Measurements from ENCODE around the gene SLC26A1. TPM values are rescaled to one million over a fixed set of nuclear protein-coding genes. Genes with fewer than 3 reads are reported as not detected.
"Not testable (repeated sequence)": the region's sequence is repeated elsewhere in the genome, so short reads cannot be mapped to it uniquely, and the experiment has no call there.

The SLC26A1 gene
- polyA plus RNA-seq, 6 donors from 2014 or later = 0.22 to 4.3 (median 0.77) TPM; not detected in 1

DNA sequence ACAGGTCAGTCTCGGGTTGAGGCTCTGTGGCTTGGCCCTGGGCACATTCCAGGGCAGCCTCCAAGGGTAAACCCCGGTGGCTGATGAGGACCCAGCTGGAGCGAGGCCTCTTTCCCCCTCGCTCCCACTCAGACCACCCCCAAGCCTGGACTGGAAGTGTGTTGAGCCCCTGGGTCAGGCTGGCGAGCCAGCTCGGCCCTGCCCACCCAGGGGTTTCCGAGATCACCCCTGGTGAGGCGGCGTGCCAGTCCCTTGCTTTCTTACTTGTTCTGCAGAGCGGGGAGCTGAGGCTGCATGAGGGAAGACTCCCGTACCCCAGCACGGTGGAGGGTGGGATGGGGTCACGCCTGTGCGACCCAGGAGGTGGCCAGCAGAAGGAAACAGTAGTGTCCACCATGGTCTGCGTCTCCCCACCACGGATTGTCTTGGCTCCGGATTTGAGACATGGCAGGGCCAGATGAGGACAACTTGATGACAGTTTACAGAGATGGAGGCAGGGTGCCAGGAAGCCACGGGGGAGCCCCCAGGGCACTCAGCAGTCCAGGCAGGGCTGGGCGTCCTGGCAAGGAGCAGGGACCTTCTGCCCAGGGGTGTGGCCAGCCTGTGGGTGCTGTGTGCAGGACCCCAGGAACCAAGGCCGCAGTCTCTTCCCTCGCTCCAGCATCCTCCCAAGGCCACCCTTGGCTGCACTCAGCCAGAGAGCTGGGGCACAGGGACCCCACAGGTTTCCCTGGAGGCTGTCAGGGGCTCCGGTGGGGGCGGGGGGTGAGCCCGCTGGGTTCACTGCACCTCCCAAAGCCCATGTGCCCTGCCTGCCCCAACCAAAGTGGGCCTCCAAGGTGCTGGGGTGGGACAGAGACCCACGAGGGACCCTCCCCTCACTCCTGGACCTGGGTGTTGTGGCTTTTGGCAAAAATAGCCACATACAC is 11.6 kb upstream of the SLC26A1 start:
- no peak overlapping the region for H3K27ac Mint-ChIP-seq
- peaks cover 3 to 7% of the 10 kb centered on the region in 2 donors for H3K36me3 Mint-ChIP-seq
- DNase-seq = no peak

DNA sequence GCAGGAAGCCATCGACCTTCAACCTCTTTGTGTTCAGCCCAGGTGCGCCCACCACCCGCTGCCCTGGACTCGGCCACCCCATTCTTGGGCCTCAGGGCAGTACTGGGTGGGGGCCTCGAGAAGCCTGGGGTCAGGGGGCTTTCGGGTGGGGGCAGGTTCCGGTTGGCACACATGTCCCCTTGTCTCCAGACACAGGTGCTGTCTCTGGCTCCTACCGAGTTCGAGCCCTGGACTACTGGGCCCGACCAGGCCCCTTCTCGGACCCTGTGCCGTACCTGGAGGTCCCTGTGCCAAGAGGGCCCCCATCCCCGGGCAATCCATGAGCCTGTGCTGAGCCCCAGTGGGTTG is 10.8 kb upstream of the SLC26A1 start:
- Mint-ChIP-seq H3K4me3 (no peak overlapping the region), H3K4me1 (peaks cover 10 to 18% (median 11%) of the 10 kb centered on the region in 3 donors), H3K27ac (peak overlapping the region in 1 of 6 donors; percentile 29), H3K36me3 (peaks cover 3 to 7% of the 10 kb centered on the region in 2 donors), H3K9me3 (peaks cover 0 to 6% (median 0%) of the 10 kb centered on the region in 7 donors), H3K27me3 (peaks cover 30 to 78% (median 35%) of the 10 kb centered on the region in 3 donors)
- no peak for ATAC-seq (ENCODE audit: low read depth in 2 of 2)
- no peak for DNase-seq

More for the DNA sequence above, 11.6 kb upstream of the SLC26A1 start:
- peaks cover 0 to 5% (median 0%) of the 10 kb centered on the region in 7 donors for H3K9me3 Mint-ChIP-seq
- H3K4me3 Mint-ChIP-seq = peak overlapping the region in 1 of 8 donors; percentile 80
- ATAC-seq (ENCODE audit: low read depth in 2 of 2) = no peak
- H3K27me3 Mint-ChIP-seq = peaks cover 27 to 74% (median 30%) of the 10 kb centered on the region in 3 donors
- H3K4me1 Mint-ChIP-seq = peaks cover 9 to 16% (median 9%) of the 10 kb centered on the region in 3 donors

DNA sequence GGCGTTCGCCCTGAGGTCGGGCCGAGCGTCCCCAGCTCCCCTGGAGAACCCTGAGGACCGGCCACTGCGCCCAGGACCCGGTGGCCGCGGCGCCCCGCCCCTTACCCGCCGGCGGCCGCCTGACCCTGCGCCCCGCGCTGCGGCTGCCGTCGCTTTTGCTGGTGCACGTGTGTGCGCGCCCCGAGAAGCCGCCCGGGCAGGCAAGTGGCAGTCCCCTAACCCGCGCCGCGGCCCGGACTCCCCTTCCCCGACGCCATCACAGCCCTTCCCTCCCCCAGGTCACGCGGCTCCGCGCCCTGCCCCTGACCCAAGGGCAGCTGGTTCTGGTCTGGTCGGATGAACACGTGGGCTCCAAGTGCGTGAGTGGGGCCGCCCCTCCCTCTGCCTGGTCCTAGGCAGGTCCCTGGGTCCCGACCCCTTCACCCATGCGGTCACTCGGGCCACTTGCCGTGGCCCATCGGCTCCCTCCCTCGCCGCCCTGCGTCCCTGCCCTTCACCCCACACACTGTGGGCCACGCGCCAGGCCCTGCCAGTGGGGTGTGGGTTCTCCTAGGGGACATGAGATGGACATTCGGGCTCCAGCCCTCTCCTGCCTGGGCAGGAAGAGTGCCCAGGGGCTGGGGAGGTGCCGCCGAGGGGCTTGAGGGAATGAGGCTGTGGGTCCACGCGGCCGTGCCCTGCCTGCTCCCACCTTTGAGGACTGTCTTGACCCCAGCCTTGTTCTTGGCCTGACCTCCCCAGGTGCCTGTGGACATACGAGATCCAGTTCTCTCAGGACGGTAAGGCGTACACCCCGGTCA is 10.3 kb upstream of the SLC26A1 start:
- H3K4me3 Mint-ChIP-seq = peak overlapping the region in 2 of 8 donors; percentile 23 to 42
- peaks cover 3 to 7% of the 10 kb centered on the region in 2 donors for H3K36me3 Mint-ChIP-seq
- peaks cover 10 to 18% (median 11%) of the 10 kb centered on the region in 3 donors for H3K4me1 Mint-ChIP-seq
- peaks cover 0 to 6% (median 0%) of the 10 kb centered on the region in 7 donors for H3K9me3 Mint-ChIP-seq
- ATAC-seq (ENCODE audit: low read depth in 2 of 2) (peak in 1 of 2 donors; percentile 20), DNase-seq (no peak)
- H3K27me3 Mint-ChIP-seq = peaks cover 27 to 78% (median 35%) of the 10 kb centered on the region in 3 donors
- H3K27ac Mint-ChIP-seq = no peak overlapping the region

- Mint-ChIP-seq H3K27me3 (peaks cover 28 to 78% (median 35%) of the 10 kb centered on the region in 3 donors), H3K27ac (no peak overlapping the region), H3K36me3 (peaks cover 3 to 7% of the 10 kb centered on the region in 2 donors), H3K9me3 (peaks cover 0 to 6% (median 0%) of the 10 kb centered on the region in 7 donors), H3K4me3 (no peak overlapping the region), H3K4me1 (peaks cover 13 to 25% (median 18%) of the 10 kb centered on the region in 3 donors)
- peak in 1 of 2 donors; percentile 11 for ATAC-seq (ENCODE audit: low read depth in 2 of 2)
- no peak for DNase-seq
These were observed 9.5 kb upstream of the SLC26A1 start for GRCh38 chr4:1002631-1003251.

DNA sequence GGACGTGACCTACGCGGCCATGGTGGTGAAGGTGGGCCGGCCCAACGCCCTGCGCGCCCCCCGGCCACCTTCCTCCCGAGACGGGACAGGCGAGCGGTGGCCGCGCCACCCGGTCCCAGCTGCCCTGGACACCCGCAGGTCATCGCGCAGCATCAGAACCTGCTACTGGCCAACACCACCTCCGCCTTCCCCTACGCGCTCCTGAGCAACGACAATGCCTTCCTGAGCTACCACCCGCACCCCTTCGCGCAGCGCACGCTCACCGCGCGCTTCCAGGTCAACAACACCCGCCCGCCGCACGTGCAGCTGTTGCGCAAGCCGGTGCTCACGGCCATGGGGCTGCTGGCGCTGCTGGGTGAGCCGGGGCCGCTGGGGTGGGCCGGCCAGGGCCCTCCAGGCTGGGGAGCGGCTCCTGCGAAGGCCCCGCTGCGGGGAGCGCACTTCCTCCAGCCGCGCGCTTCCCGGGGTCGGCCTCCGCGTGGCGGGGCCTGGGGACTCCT is 9.0 kb upstream of the SLC26A1 start:
- Mint-ChIP-seq H3K36me3 (peaks cover 3 to 7% of the 10 kb centered on the region in 2 donors), H3K27me3 (peaks cover 24 to 74% (median 30%) of the 10 kb centered on the region in 3 donors), H3K4me1 (peaks cover 14 to 26% (median 18%) of the 10 kb centered on the region in 3 donors), H3K4me3 (peak overlapping the region in 1 of 8 donors; percentile 52), H3K9me3 (peaks cover 0 to 5% (median 0%) of the 10 kb centered on the region in 7 donors), H3K27ac (no peak overlapping the region)
- DNase-seq = no peak
- peak; percentile 23 to 44 for ATAC-seq (ENCODE audit: low read depth in 2 of 2)

DNA sequence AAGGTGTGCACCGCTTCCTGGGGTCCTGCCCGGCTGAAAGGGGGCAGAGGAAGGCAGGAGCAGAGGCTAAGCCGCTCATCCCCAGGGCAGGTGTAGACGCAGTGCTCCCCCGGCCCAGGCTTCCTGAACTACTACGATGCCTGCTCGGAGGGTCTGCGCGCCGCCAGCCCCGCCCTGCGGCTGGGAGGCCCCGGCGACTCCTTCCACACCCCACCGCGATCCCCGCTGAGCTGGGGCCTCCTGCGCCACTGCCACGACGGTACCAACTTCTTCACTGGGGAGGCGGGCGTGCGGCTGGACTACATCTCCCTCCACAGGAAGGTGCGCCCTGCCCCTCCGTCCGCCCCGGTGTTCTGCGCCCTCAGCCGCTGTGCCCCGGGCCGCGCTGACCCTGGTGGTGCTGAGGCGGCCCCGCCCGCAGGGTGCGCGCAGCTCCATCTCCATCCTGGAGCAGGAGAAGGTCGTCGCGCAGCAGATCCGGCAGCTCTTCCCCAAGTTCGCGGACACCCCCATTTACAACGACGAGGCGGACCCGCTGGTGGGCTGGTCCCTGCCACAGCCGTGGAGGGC is 8.4 kb upstream of the SLC26A1 start:
- peaks cover 19 to 74% (median 30%) of the 10 kb centered on the region in 3 donors for H3K27me3 Mint-ChIP-seq
- ATAC-seq (ENCODE audit: low read depth in 2 of 2) = no peak
- H3K27ac Mint-ChIP-seq = no peak overlapping the region
- H3K4me1 Mint-ChIP-seq = peaks cover 16 to 26% (median 18%) of the 10 kb centered on the region in 3 donors
- H3K4me3 Mint-ChIP-seq = peak overlapping the region in 3 of 8 donors; percentile 10 to 44 (median 32)
- no peak for DNase-seq
- peaks cover 0 to 1% of the 10 kb centered on the region in 2 donors for H3K36me3 Mint-ChIP-seq
- peaks cover 0 to 2% (median 0%) of the 10 kb centered on the region in 7 donors for H3K9me3 Mint-ChIP-seq

GRCh38 chr4:1000686-1001260 is 7.6 kb upstream of the SLC26A1 start:
- ATAC-seq (ENCODE audit: low read depth in 2 of 2) = no peak
- no peaks in the 10 kb centered on the region for H3K36me3 Mint-ChIP-seq
- H3K4me1 Mint-ChIP-seq = peaks cover 16 to 31% (median 18%) of the 10 kb centered on the region in 3 donors
- H3K27me3 Mint-ChIP-seq = peaks cover 14 to 74% (median 26%) of the 10 kb centered on the region in 3 donors
- H3K27ac Mint-ChIP-seq = no peak overlapping the region
- no peak for DNase-seq
- H3K4me3 Mint-ChIP-seq = peak overlapping the region in 1 of 8 donors; percentile 32
- H3K9me3 Mint-ChIP-seq = peaks cover 0 to 2% (median 0%) of the 10 kb centered on the region in 7 donors

GRCh38 chr4:999882-1000425 is 6.8 kb upstream of the SLC26A1 start:
- no peak for ATAC-seq (ENCODE audit: low read depth in 2 of 2)
- Mint-ChIP-seq H3K27ac (no peak overlapping the region), H3K36me3 (no peaks in the 10 kb centered on the region), H3K4me1 (peaks cover 16 to 31% (median 18%) of the 10 kb centered on the region in 3 donors), H3K27me3 (peaks cover 14 to 71% (median 26%) of the 10 kb centered on the region in 3 donors), H3K4me3 (no peak overlapping the region), H3K9me3 (peaks cover 0 to 2% (median 0%) of the 10 kb centered on the region in 7 donors)
- DNase-seq = no peak

DNA sequence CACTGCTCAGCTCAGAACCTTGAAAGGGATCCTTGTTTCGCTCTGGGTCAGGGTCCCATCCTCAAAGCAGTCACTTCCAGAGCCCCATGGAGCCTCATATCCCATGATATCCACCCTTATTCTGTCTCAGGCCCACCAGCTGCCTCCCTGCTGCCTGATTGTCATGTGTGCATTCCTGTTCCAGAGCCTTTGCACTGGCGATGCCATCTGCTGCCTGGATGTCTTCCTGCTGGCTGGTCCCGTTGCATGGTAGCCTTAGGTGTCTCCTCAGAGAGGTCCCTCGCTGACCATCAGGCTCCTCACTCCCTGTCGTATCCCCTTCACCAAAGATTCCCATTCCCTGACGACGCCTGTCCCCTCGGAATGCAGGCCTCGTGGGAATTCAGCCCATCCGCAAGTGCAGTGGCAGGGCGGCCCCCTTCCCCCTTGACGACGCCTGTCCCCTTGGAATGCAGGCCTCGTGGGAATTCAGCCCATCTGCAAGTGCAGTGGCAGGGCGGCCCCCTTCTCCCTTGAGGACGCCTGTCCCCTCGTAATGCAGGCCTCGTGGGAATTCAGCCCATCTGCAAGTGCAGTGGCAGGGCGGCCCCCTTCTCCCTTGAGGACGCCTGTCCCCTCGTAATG is 6.1 kb upstream of the SLC26A1 start:
- H3K27ac Mint-ChIP-seq; H3K9me3 Mint-ChIP-seq; H3K36me3 Mint-ChIP-seq; ATAC-seq (ENCODE audit: low read depth in 2 of 2); DNase-seq: not testable (repeated sequence)
- H3K4me3 Mint-ChIP-seq = peak overlapping the region in 5 of 8 donors; percentile 29 to 83 (median 66)
- H3K4me1 Mint-ChIP-seq = peaks cover 16 to 31% (median 18%) of the 10 kb centered on the region in 3 donors
- H3K27me3 Mint-ChIP-seq = peaks cover 14 to 65% (median 26%) of the 10 kb centered on the region in 3 donors

DNA sequence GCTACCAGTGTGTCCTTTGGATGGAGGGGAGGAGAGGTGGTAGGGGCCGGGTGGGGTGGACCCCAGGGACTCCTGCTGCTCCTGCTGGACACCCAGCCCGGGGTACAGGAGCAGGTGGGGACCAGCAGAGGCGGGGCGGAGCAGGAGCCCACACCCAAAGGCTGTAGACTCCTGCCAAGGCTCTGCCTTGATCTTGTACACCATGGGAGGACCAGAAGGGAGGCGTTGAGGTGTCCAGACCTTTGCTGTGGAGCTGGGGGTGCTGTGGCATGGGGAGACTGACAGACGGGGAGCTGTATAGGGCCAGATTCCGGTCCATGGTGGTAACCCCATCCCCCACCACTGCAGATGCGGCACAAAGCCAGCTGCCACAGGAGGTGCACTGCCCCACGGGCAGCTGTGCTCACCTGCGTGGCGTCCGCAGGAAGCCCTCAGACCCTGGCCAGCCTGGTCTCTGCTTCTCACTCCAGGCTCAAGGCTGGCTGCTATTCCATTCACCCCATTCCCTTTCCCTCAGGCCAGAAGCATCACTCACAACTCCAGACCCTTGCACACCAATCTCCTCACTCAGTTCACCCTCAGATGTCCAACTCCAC is 5.0 kb upstream of the SLC26A1 start:
- Mint-ChIP-seq H3K36me3 (no peaks in the 10 kb centered on the region), H3K27me3 (peaks cover 14 to 55% (median 26%) of the 10 kb centered on the region in 3 donors), H3K4me3 (peak overlapping the region in 6 of 8 donors; percentile 29 to 81 (median 38)), H3K27ac (peak overlapping the region in 2 of 6 donors; percentile 15 to 57), H3K4me1 (peaks cover 16 to 31% (median 18%) of the 10 kb centered on the region in 3 donors), H3K9me3 (peaks cover 0 to 2% (median 0%) of the 10 kb centered on the region in 7 donors)
- ATAC-seq (ENCODE audit: low read depth in 2 of 2) (no peak), DNase-seq (no peak)
